Osteoblast (primary cell): ENCODE data around the gene DNAH11. TPM values are rescaled to one million over a fixed set of nuclear protein-coding genes. Genes with fewer than 3 reads are reported as not detected.
"Not testable (repeated sequence)": the region's sequence is repeated elsewhere in the genome, so short reads cannot be mapped to it uniquely, and the experiment has no call there.

Experiments used
- DNase-seq: peaks from one replicate; pipeline ENCODE4 v3.0.0; 2011; ENCODE audit warnings: low spot score, mixed read lengths; ENCODE audit not compliant: insufficient read length; ENCODE audit errors: missing footprints
- H2AFZ ChIP-seq: 2 replicates; pipeline ENCODE4 v1.6.0; 2011; ENCODE audit warnings: mild to moderate bottlenecking, low read length
- H3K27ac ChIP-seq: 2 replicates; pipeline ENCODE4 v1.5.1; 2011; ENCODE audit warnings: mild to moderate bottlenecking, low read depth, low read length, moderate library complexity
- H3K27me3 ChIP-seq: 2 replicates; pipeline ENCODE4 v1.6.0; 2012; ENCODE audit warnings: mild to moderate bottlenecking, control low read depth, inconsistent platforms, low read length, moderate library complexity; ENCODE audit not compliant: insufficient read depth
- H3K36me3 ChIP-seq: 2 replicates; pipeline ENCODE4 v1.5.1; 2011; ENCODE audit warnings: mild to moderate bottlenecking, low read length, control low read depth, moderate library complexity; ENCODE audit not compliant: insufficient read depth
- H3K4me1 ChIP-seq: 2 replicates; pipeline ENCODE4 v1.5.1; 2011; ENCODE audit warnings: mild to moderate bottlenecking, low read length, control low read depth, moderate library complexity; ENCODE audit not compliant: insufficient read depth
- H3K4me2 ChIP-seq: 2 replicates; pipeline ENCODE4 v1.6.0; 2011; ENCODE audit warnings: mild to moderate bottlenecking, low read length; ENCODE audit not compliant: insufficient read depth
- H3K4me3 ChIP-seq: fragments of 200-600 bp; sonication (generic); 3 replicates; pipeline ENCODE4 v1.5.1; 2012; ENCODE audit warnings: mild to moderate bottlenecking, low read length, inconsistent platforms; ENCODE audit not compliant: insufficient read depth
- H3K79me2 ChIP-seq: 2 replicates; pipeline ENCODE4 v1.6.0; 2012; ENCODE audit warnings: mild to moderate bottlenecking, low read length, control low read depth, inconsistent platforms; ENCODE audit not compliant: insufficient read depth
- H3K9me3 ChIP-seq: 2 replicates; pipeline ENCODE4 v1.5.1; 2011; ENCODE audit warnings: low read depth, low read length, control low read depth
- H4K20me1 ChIP-seq: 2 replicates; pipeline ENCODE4 v1.6.0; 2012; ENCODE audit warnings: mild to moderate bottlenecking, low read length, control low read depth; ENCODE audit not compliant: insufficient read depth
- total RNA-seq: library from RNA; depleted of rRNA; stranded (reverse); fragments of >200 nt; gene quantifications from 2 replicates; pipeline ENCODE4 v1.2.3, GENCODE V29; 2012
- TF ChIP-seq, protein P1 (sequence below): IDR thresholded peaks from 2 replicates; pipeline ENCODE4 v1.5.1; 2011; ENCODE audit warnings: mild to moderate bottlenecking, low read depth, low read length, moderate library complexity; ENCODE audit errors: extremely low read depth

DNAH11 gene
- total RNA-seq, 1 donor, result 1.1 TPM

DNA sequence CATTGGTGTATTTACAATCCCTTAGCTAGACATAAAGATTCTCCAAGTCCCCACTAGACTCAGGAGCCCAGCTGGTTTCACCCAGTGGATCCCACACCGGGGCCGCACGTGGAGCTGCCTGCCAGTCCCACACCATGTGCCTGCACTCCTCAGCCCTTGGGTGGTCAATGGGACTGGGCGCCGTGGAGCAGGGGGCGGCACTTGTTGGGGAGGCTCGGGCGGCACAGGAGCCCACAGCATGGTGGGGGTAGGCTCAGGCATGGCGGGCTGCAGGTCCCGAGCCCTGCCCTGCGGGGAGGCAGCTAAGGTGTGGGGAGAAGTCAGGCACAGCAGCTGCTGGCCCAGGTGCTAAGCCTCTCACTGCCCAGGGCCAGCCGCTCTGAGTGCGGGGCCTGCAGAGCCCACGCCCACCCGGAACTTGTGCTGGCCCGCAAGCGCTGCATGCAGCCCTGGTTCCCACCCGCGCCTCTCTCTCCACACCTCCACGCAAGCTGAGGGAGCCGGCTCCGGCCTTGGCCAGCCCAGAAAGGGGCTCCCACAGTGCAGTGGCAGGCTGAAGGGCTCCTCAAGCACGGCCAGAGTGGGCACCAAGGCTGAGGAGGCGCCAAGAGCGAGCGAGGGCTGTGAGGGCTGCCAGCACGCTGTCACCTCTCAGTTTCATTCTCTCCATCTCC is 6.3 kb upstream of the DNAH11 start:
- H3K27ac ChIP-seq, H2AFZ ChIP-seq, H4K20me1 ChIP-seq, H3K4me2 ChIP-seq, H3K79me2 ChIP-seq, DNase-seq, H3K4me1 ChIP-seq, H3K9me3 ChIP-seq, H3K4me3 ChIP-seq, H3K27me3 ChIP-seq, H3K36me3 ChIP-seq: not testable (repeated sequence)

DNA sequence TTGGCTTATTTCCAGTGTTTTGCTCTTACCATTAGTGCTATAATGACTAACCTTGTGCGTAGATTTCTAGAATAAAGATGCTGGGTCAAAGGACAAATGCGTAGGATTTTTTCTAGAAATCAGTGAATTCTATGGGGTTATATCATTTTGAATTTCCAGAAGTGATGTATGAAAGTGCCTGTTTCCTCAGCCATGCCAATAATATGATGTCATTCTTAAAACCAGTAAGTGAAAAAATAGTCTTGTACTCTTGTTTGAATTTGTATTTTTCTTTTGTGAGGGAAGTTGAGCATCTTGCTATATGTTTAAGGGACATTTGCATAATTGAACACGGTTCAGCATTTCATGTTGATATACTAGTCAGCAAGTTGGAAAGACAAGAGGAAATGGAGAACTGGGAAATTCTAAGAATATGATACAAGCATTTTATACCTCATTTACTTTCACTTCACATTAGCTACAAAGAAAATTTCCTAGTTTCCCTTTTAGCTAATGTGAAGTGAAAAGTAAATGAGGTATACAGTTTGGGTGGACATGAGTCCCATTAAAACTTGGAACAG is 3.8 kb upstream of the DNAH11 start:
- no peaks in the 10 kb centered on the region for H3K9me3 ChIP-seq
- no peaks in the 10 kb centered on the region for H3K36me3 ChIP-seq
- no peak overlapping the region for H3K4me2 ChIP-seq
- no peaks in the 10 kb centered on the region for H3K79me2 ChIP-seq
- no peak for DNase-seq
- peaks cover 17% of the 10 kb centered on the region for H3K27me3 ChIP-seq
- no peak overlapping the region for H3K4me3 ChIP-seq
- no peaks in the 10 kb centered on the region for H3K4me1 ChIP-seq
- H4K20me1 ChIP-seq, result no peaks in the 10 kb centered on the region
- no peak overlapping the region for H3K27ac ChIP-seq
- H2AFZ ChIP-seq, result no peak overlapping the region
- TF ChIP-seq, protein P1, sequence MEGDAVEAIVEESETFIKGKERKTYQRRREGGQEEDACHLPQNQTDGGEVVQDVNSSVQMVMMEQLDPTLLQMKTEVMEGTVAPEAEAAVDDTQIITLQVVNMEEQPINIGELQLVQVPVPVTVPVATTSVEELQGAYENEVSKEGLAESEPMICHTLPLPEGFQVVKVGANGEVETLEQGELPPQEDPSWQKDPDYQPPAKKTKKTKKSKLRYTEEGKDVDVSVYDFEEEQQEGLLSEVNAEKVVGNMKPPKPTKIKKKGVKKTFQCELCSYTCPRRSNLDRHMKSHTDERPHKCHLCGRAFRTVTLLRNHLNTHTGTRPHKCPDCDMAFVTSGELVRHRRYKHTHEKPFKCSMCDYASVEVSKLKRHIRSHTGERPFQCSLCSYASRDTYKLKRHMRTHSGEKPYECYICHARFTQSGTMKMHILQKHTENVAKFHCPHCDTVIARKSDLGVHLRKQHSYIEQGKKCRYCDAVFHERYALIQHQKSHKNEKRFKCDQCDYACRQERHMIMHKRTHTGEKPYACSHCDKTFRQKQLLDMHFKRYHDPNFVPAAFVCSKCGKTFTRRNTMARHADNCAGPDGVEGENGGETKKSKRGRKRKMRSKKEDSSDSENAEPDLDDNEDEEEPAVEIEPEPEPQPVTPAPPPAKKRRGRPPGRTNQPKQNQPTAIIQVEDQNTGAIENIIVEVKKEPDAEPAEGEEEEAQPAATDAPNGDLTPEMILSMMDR, result no peak

DNA sequence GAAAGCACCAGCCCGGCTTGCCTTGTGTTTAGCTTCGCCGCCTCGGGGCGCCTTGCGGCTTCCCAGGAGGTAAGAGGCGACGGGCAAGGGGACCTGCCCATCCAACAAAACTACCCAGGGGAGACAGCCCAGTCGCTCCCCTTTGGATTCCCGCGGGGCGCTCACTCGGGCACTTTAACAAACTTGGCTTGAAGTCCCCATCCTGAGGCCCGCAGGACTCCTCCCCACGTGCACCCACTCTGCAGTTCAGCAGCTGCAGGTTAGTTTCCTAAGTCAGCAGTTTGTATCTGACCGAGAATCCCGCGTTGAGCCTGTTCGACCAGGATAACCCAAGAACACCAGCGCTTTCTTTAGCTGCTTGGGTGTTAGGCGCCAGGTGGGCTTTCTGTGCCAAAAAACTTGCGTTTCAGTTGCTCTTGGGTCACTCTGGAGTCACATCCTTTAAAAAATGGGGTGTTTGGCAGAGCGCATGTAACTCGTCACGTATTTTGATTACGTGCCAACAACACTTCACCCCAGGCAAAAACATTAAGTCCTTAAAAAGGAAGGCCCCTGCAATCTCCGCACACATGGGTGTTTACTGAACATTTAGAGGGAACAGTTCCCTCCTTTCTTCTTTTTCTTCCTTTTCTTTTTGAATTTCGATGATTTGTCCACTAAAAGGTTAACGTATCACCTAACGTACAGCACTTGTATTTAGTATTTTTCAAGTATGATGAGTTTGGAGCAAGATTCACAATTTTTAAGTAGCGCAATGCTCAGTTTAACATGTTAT is 876 bp downstream of the DNAH11 start:
- H3K79me2 ChIP-seq, result no peaks in the 10 kb centered on the region
- no peaks in the 10 kb centered on the region for H3K4me1 ChIP-seq
- H3K9me3 ChIP-seq, result no peaks in the 10 kb centered on the region
- no peak overlapping the region for H3K27ac ChIP-seq
- H3K4me2 ChIP-seq, result peak overlapping the region; percentile 53
- no peaks in the 10 kb centered on the region for H3K36me3 ChIP-seq
- H3K27me3 ChIP-seq, result peaks cover 24% of the 10 kb centered on the region
- H2AFZ ChIP-seq, result no peak overlapping the region
- H3K4me3 ChIP-seq, result peak overlapping the region; percentile 30
- H4K20me1 ChIP-seq, result no peaks in the 10 kb centered on the region
- DNase-seq, result no peak
- TF ChIP-seq, protein P1, result no peak

DNA sequence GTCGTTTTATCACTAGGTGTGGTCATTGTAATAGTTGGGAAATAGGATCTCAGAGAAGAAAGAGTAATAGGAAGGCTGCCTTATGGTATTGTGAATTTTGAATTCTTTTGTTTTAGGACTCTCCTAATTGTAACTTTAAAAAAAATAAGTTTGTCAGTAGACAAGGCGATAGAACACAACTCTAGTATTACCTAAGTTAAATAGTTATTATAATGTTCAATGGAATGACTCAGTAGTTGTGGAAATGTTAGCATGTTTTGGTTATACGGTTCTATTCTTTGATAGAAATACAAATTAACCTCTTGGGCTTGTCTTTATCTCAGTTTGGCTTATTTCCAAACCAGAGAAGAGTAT is 1.4 kb downstream of the DNAH11 start:
- Histone ChIP-seq H4K20me1 (no peaks in the 10 kb centered on the region), H3K27ac (no peak overlapping the region), H3K9me3 (no peaks in the 10 kb centered on the region), H3K4me1 (no peaks in the 10 kb centered on the region), H3K4me2 (no peak overlapping the region), H2AFZ (no peak overlapping the region), H3K36me3 (no peaks in the 10 kb centered on the region), H3K79me2 (no peaks in the 10 kb centered on the region), H3K27me3 (peaks cover 24% of the 10 kb centered on the region), H3K4me3 (no peak overlapping the region)
- no peak for DNase-seq
- TF ChIP-seq, protein P1, result no peak
